ENCODE measurements around the gene METTL17. TPM values are rescaled to one million over a fixed set of nuclear protein-coding genes. Genes with fewer than 3 reads are reported as not detected.

Gene METTL17
- total RNA-seq, 2 donors from 2014 or later = 65.1 to 80.2 TPM

DNA sequence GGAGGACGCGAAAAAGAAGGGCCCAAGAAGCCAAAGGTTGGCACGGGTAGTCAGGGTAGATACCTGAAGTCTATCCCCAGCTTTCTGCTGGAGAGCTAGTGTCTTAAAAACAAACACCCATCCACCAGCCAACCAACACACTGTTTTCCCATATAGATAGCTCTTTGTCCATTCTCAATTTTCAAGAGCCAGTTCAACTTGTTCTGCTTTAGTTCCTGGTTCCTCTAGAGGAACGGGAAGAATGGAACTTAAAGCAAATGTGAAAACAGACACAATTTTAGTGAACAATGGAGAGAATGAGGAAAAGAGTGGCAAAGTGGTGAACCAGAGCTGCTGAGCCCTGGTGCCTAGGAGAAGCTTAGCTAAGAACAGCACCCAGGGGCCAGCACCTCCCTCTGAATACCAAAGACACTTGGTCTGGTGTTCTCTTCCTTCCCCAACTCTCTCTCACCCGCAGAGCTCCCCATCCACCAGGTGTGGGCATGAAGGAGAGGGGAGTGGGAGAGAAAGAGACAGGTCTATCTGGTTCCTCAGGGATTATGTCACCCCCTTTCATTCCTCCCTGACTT is 31.3 kb downstream of the METTL17 start:
- no peak overlapping the region for H3K9ac ChIP-seq (ENCODE audit: extremely low read depth, low read length, poor library complexity, severe bottlenecking)
- H3K27me3 Mint-ChIP-seq (ENCODE audit: insufficient read depth) = peaks cover 26% of the 10 kb centered on the region
- peaks cover 6% of the 10 kb centered on the region for H3K36me3 ChIP-seq (ENCODE audit: control insufficient read depth, insufficient read depth, low read length)
- H3K4me3 Mint-ChIP-seq = no peak overlapping the region
- DNase-seq = no peak
- no peaks in the 10 kb centered on the region for H3K4me1 ChIP-seq (ENCODE audit: control insufficient read depth, insufficient read depth, low read length)
- H3K27ac Mint-ChIP-seq = no peak overlapping the region
- H3K36me3 Mint-ChIP-seq (ENCODE audit: low read depth) = peaks cover 42% of the 10 kb centered on the region
- 88 to 93% methylated on average over 4 of the region's 5 CpGs for WGBS, 2 experiments (ENCODE audit: insufficient coverage in 1 of 2, insufficient read length in 1 of 2)
- peaks cover 27% of the 10 kb centered on the region for H3K4me1 Mint-ChIP-seq
- no peaks in the 10 kb centered on the region for H3K9me3 ChIP-seq (ENCODE audit: control insufficient read depth, low read length)
- peaks cover 11% of the 10 kb centered on the region for H3K27me3 ChIP-seq (ENCODE audit: control insufficient read depth, insufficient read depth, low read length, poor library complexity, severe bottlenecking)
- no peaks in the 10 kb centered on the region for H3K9me3 Mint-ChIP-seq
- H3K27ac ChIP-seq (ENCODE audit: low read depth, low read length) = no peak overlapping the region
- H3K4me3 ChIP-seq (ENCODE audit: low read length) = no peak overlapping the region
- TF ChIP-seq, protein P1, sequence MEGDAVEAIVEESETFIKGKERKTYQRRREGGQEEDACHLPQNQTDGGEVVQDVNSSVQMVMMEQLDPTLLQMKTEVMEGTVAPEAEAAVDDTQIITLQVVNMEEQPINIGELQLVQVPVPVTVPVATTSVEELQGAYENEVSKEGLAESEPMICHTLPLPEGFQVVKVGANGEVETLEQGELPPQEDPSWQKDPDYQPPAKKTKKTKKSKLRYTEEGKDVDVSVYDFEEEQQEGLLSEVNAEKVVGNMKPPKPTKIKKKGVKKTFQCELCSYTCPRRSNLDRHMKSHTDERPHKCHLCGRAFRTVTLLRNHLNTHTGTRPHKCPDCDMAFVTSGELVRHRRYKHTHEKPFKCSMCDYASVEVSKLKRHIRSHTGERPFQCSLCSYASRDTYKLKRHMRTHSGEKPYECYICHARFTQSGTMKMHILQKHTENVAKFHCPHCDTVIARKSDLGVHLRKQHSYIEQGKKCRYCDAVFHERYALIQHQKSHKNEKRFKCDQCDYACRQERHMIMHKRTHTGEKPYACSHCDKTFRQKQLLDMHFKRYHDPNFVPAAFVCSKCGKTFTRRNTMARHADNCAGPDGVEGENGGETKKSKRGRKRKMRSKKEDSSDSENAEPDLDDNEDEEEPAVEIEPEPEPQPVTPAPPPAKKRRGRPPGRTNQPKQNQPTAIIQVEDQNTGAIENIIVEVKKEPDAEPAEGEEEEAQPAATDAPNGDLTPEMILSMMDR (conservative IDR thresholded peaks at IDR 0.05) = no peak

DNA sequence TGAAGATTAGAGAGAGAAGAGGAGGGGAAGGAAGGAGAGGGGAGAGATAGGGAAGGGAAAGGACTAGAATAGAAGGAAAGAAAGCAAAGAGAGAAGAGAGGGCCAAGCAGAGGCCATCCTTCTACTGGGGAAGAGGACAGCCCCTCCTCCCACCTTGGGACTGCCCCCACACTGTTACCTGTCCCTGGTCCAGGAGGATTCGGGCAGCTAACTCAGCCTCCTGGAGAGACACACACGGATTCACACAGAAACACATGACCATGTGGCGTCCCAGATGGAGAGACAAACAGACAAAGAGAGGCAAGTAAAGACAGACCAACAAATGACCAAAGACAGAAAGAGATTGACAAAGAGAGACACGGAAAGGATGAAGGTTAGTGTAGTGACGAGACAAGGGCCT is 32.9 kb downstream of the METTL17 start:
- H3K4me3 ChIP-seq (ENCODE audit: low read length) = no peak overlapping the region
- Mint-ChIP-seq H3K4me1 (peaks cover 39% of the 10 kb centered on the region), H3K36me3 (ENCODE audit: low read depth) (peaks cover 32% of the 10 kb centered on the region), H3K27me3 (ENCODE audit: insufficient read depth) (peaks cover 28% of the 10 kb centered on the region), H3K27ac (no peak overlapping the region), H3K9me3 (no peaks in the 10 kb centered on the region), H3K4me3 (no peak overlapping the region)
- WGBS, 2 experiments (ENCODE audit: insufficient coverage in 1 of 2, insufficient read length in 1 of 2) = 86 to 87% methylated on average over 5 of the region's 5 CpGs
- peak; percentile 10 for DNase-seq
- no peak overlapping the region for H3K27ac ChIP-seq (ENCODE audit: low read depth, low read length)
- peaks cover 6% of the 10 kb centered on the region for H3K36me3 ChIP-seq (ENCODE audit: control insufficient read depth, insufficient read depth, low read length)
- TF ChIP-seq, protein P1 (conservative IDR thresholded peaks at IDR 0.05) = no peak
- H3K9ac ChIP-seq (ENCODE audit: extremely low read depth, low read length, poor library complexity, severe bottlenecking) = no peak overlapping the region
- H3K27me3 ChIP-seq (ENCODE audit: control insufficient read depth, insufficient read depth, low read length, poor library complexity, severe bottlenecking) = peaks cover 11% of the 10 kb centered on the region
- no peaks in the 10 kb centered on the region for H3K9me3 ChIP-seq (ENCODE audit: control insufficient read depth, low read length)
- H3K4me1 ChIP-seq (ENCODE audit: control insufficient read depth, insufficient read depth, low read length) = no peaks in the 10 kb centered on the region

DNA sequence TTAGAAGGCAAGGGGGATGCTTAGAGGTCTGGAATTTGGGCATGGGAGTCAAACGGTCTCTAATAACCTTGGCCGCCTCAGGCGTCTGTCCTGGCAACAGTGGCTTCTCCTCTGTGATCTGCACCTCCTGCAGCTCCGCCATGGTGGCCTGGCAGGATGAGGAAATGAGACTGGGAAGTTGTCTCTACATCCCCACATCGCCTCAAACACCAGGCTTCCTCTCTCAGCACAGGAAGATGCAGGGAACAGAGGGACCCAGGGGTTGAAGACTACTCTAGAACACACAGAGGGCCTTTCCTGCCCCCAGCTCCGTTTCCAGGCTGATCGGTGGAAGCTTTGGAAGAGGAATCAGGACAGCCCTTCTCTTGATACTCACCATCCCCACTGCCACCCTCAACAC is 33.4 kb downstream of the METTL17 start:
- Histone ChIP-seq H3K4me3 (ENCODE audit: low read length) (no peak overlapping the region), H3K9ac (ENCODE audit: extremely low read depth, low read length, poor library complexity, severe bottlenecking) (no peak overlapping the region), H3K27me3 (ENCODE audit: control insufficient read depth, insufficient read depth, low read length, poor library complexity, severe bottlenecking) (peaks cover 11% of the 10 kb centered on the region), H3K9me3 (ENCODE audit: control insufficient read depth, low read length) (no peaks in the 10 kb centered on the region), H3K4me1 (ENCODE audit: control insufficient read depth, insufficient read depth, low read length) (no peaks in the 10 kb centered on the region), H3K36me3 (ENCODE audit: control insufficient read depth, insufficient read depth, low read length) (peaks cover 6% of the 10 kb centered on the region), H3K27ac (ENCODE audit: low read depth, low read length) (no peak overlapping the region)
- TF ChIP-seq, protein P1 (conservative IDR thresholded peaks at IDR 0.05) = no peak
- no peak overlapping the region for H3K27ac Mint-ChIP-seq
- WGBS, 2 experiments (ENCODE audit: insufficient coverage in 1 of 2, insufficient read length in 1 of 2) = 82 to 98% methylated on average over 6 to 7 of the region's 7 CpGs
- H3K4me3 Mint-ChIP-seq = peak overlapping the region; percentile 65
- no peak for DNase-seq
- peaks cover 39% of the 10 kb centered on the region for H3K4me1 Mint-ChIP-seq
- peaks cover 28% of the 10 kb centered on the region for H3K27me3 Mint-ChIP-seq (ENCODE audit: insufficient read depth)
- H3K9me3 Mint-ChIP-seq = no peaks in the 10 kb centered on the region
- H3K36me3 Mint-ChIP-seq (ENCODE audit: low read depth) = peaks cover 31% of the 10 kb centered on the region
